ACC112 (cell line): ENCODE measurements around the gene MAP2K2.
A peak's percentile ranks its signal among the peaks of the same experiment; 100 is the strongest.

ENCODE experiments used
- H2AFZ ChIP-seq: fragments of 200-600 bp; sonication (generic); one replicate; pipeline ENCODE4 v1.6.0; 2017; ENCODE audit warnings: antibody characterized with exemption, low read length; ENCODE audit not compliant: unreplicated experiment
- H3K27ac ChIP-seq: fragments of 200-600 bp; sonication (generic); 2 replicates; pipeline ENCODE4 v1.5.1; 2014; ENCODE audit warnings: low read depth, mild to moderate bottlenecking, antibody characterized with exemption, low read length, moderate library complexity
- H3K27me3 ChIP-seq: fragments of 200-600 bp; sonication (generic); 2 replicates; pipeline ENCODE4 v1.6.1; 2014; ENCODE audit warnings: mild to moderate bottlenecking, antibody characterized with exemption, low read length, moderate library complexity, mixed read lengths; ENCODE audit not compliant: insufficient read depth
- H3K36me3 ChIP-seq: fragments of 200-600 bp; sonication (generic); 2 replicates; pipeline ENCODE4 v1.6.1; 2016; ENCODE audit warnings: mild to moderate bottlenecking, antibody characterized with exemption, low read length, moderate library complexity, mixed read lengths; ENCODE audit not compliant: insufficient read depth
- H3K4me1 ChIP-seq: fragments of 200-600 bp; sonication (generic); one replicate; pipeline ENCODE4 v1.6.1; 2016; ENCODE audit warnings: low read length, mixed read lengths; ENCODE audit not compliant: insufficient read depth, unreplicated experiment, control insufficient read depth
- H3K4me3 ChIP-seq: fragments of 200-600 bp; sonication (generic); 2 replicates; pipeline ENCODE4 v1.5.1; 2014; ENCODE audit warnings: mild to moderate bottlenecking, low read depth, low read length
- H3K79me2 ChIP-seq: fragments of 200-600 bp; sonication (generic); one replicate; pipeline ENCODE4 v1.6.0; 2016; ENCODE audit warnings: low read length; ENCODE audit not compliant: control insufficient read depth, unreplicated experiment, insufficient read depth

The MAP2K2 gene

DNA sequence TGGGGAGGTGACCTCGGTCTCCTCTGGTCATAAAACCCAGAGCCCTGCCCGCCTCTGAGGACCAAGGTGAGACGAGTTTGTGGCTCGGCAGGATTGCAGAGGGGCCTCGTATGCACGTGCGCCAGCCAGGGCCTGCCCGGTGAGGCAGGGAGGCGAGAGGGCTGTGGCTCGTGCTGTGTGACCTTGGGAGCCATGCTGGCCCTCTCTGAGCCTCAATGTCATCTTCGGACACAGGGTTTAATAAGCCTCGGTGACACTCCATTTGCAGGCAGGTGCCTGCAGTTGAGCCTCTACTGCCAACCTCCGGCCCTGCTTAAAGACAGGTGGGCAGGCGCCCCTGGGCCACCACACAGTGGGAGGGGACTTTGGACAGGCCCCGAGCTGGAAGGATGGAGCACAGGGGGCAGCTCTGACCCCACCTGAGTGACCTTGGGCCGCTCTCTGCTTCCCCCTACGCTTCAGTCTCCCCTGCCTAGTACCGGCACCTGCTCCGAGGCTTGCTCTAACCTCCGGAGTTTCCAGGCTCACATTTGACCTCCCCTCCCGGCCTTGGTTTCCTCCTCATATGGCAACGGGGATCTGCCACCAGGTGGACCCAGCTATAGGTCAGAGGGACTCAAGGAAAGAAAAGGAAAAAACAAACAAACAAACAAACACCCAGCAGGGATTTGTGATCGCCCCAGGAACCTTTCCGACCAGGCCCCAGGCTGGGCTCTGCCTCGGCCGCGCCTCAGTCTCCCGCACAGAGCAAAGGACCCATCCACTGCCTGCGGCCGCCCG lies 60.4 kb downstream of the MAP2K2 start:
- Histone ChIP-seq H3K27ac (peak overlapping the region; percentile 83), H3K27me3 (no peaks in the 10 kb centered on the region), H3K4me3 (peak overlapping the region; percentile 95), H3K36me3 (no peaks in the 10 kb centered on the region), H3K79me2 (peaks cover 69% of the 10 kb centered on the region), H2AFZ (no peak overlapping the region), H3K4me1 (peaks cover 32% of the 10 kb centered on the region)

- Histone ChIP-seq H3K27ac (0 out of 2 replicates have a peak overlapping the region, but pooled peaks have one; percentile 92), H2AFZ (no peak overlapping the region), H3K4me1 (peaks cover 41% of the 10 kb centered on the region), H3K4me3 (peak overlapping the region; percentile 95), H3K36me3 (no peaks in the 10 kb centered on the region), H3K79me2 (peaks cover 78% of the 10 kb centered on the region), H3K27me3 (no peaks in the 10 kb centered on the region)
Observed at GRCh38 chr19:4062419-4063368, 61.2 kb downstream of the MAP2K2 start.

DNA sequence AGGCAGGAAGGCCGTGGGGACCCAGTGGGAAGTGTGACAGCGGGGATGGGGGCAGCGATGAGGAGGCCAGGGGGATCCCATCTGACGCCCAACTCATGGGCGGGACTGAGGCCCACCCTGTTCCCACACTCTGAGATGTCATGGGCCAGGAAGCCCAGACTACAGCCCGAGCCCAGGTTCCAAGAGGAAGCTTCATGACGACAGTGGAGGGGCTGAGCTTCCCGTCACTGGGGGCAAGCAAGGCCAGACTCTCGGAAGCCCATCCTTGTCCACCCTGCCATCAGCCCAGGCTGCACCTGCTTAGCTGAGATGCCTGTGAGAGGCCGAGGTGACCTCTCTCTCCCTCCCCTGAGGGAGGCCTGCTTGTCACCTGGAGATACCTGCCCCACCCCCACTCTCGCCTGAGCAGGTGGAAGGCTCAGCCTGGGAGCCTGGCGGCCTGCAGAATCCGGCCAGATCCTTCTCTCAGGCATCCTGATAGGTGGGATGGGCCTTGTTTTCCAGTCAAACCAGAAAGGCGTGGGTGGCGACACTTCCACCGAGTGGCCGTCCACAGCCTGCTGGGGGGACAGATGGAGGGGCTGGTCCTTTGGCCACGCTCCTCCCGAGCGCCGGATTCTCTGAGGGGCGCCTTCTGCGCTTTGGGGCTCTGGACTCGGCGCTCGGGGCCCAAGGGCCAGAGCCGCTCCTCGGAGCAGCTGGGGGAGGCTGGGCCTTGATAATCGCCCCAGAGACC lies 62.1 kb downstream of the MAP2K2 start:
- Histone ChIP-seq H3K36me3 (no peaks in the 10 kb centered on the region), H3K4me1 (peaks cover 42% of the 10 kb centered on the region), H3K27ac (peak overlapping the region; percentile 92)

GRCh38 chr19:4061178-4061682 lies 62.7 kb downstream of the MAP2K2 start:
- Histone ChIP-seq H3K4me3 (peak overlapping the region; percentile 52), H3K4me1 (peaks cover 42% of the 10 kb centered on the region), H3K79me2 (peaks cover 83% of the 10 kb centered on the region), H3K27ac (peak overlapping the region; percentile 92), H3K27me3 (no peaks in the 10 kb centered on the region), H2AFZ (no peak overlapping the region), H3K36me3 (no peaks in the 10 kb centered on the region)

More for the DNA sequence above, 62.1 kb downstream of the MAP2K2 start:
- H2AFZ ChIP-seq = no peak overlapping the region
- H3K27me3 ChIP-seq = no peaks in the 10 kb centered on the region
- peaks cover 84% of the 10 kb centered on the region for H3K79me2 ChIP-seq
- peak overlapping the region; percentile 52 for H3K4me3 ChIP-seq

GRCh38 chr19:4060621-4061177 lies 63.2 kb downstream of the MAP2K2 start:
- Histone ChIP-seq H3K4me1 (peaks cover 42% of the 10 kb centered on the region), H3K27ac (peak overlapping the region; percentile 92), H3K27me3 (no peaks in the 10 kb centered on the region), H3K4me3 (peak overlapping the region; percentile 69), H3K79me2 (peaks cover 88% of the 10 kb centered on the region), H2AFZ (no peak overlapping the region), H3K36me3 (no peaks in the 10 kb centered on the region)

DNA sequence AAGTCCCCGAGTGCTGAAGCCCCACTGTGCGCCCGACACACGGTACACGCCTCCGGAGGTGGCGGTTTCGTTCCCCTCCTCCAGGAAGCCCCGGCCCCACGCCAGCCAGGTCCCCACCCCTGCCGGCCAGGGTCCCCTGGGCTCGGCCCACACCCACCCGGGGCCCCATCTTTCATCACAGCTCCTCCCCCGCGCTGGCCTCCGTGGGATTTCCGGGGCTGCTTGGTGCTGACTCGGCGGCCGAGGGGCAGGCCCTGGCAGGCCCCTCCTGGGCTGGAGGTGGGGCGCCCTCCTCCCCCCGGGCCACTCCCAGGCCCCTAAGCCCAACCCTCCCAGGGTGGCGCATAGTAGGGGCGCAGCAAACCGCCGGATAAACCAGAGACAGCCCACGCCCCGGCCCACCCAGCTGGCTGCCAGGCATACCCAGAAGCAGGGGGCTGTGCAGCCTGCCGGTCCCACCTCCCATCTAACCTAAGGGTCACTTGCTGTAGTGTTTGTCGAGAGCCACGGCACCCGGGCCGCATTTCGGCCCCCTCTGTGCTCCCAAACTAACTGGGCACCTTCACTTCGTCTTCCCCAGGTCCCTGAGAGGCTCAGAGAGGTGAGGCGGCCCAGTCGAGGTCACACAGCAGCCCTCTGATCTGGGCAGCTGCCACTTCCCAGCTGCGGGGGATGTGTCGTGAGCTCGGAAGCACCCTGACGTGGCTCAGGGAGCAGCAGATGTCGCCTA lies 63.9 kb downstream of the MAP2K2 start:
- H3K79me2 ChIP-seq = peaks cover 91% of the 10 kb centered on the region
- peaks cover 42% of the 10 kb centered on the region for H3K4me1 ChIP-seq
- no peaks in the 10 kb centered on the region for H3K27me3 ChIP-seq
- no peaks in the 10 kb centered on the region for H3K36me3 ChIP-seq
- no peak overlapping the region for H2AFZ ChIP-seq
- H3K27ac ChIP-seq = peak overlapping the region; percentile 92
- H3K4me3 ChIP-seq = peak overlapping the region; percentile 69

DNA sequence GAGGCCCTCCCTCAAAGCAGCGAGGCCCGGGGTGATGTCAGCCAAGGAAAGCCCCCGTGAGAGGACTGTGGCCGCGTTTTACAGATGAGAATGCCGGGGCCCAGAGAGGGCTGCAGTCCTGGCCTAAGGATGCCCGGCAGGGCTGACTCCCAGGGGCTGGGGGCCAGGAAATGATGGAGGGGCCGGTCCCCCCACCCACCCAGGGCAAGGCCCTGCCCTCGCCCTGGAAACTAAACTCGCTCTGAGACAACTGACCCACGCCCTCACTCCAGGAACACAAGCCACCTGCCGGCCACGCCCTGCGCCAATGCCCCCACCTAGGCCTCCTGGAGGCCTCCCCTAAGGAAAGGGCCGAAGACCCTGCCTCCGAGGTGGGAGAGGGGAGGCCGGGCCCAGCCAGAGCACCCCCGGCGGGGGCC lies 64.5 kb downstream of the MAP2K2 start:
- Histone ChIP-seq H3K4me3 (peak overlapping the region; percentile 69), H2AFZ (no peak overlapping the region), H3K36me3 (peaks cover 3% of the 10 kb centered on the region; the same call in 1 of the 2 replicates), H3K79me2 (peaks cover 90% of the 10 kb centered on the region), H3K27me3 (no peaks in the 10 kb centered on the region), H3K27ac (peak overlapping the region; percentile 92), H3K4me1 (peaks cover 42% of the 10 kb centered on the region)

GRCh38 chr19:4058693-4059452 lies 65.0 kb downstream of the MAP2K2 start:
- peak overlapping the region; percentile 92 for H3K27ac ChIP-seq
- H3K36me3 ChIP-seq = peaks cover 3% of the 10 kb centered on the region; the same call in 1 of the 2 replicates
- H3K27me3 ChIP-seq = no peaks in the 10 kb centered on the region
- H3K4me1 ChIP-seq = peaks cover 42% of the 10 kb centered on the region
- no peak overlapping the region for H2AFZ ChIP-seq
- peaks cover 89% of the 10 kb centered on the region for H3K79me2 ChIP-seq
- H3K4me3 ChIP-seq = peak overlapping the region; percentile 69
